ENCODE data around the gene TOP2A. TPM values are rescaled to one million over a fixed set of nuclear protein-coding genes. Genes with fewer than 3 reads are reported as not detected.
"Not testable (repeated sequence)": the region's sequence is repeated elsewhere in the genome, so short reads cannot be mapped to it uniquely, and the experiment has no call there.

TOP2A gene
- polyA plus RNA-seq, 1 experiment, result 53.5 TPM

GRCh38 chr17:40377832-40378231, 39.9 kb downstream of the TOP2A start:
- no peak for TF ChIP-seq CTCF (IDR thresholded peaks at IDR 0.05; ENCODE audit: low read depth, low read length)
- CTCF ChIA-PET, result interaction anchor here (0.6 kb wide), 3 partner anchors 9 to 247 kb away, joined by 3 to 4 read pairs (median 3); no protein-coding TSS in a partner anchor
- POLR2A ChIA-PET, result no interaction called here
- no peaks in the 10 kb centered on the region for H3K27me3 ChIP-seq (ENCODE audit: control insufficient read depth, insufficient read depth, low read length)
- no peak overlapping the region for H3K4me3 ChIP-seq (ENCODE audit: low read depth, low read length)
- DNase-seq (ENCODE audit: low read depth, low spot score), result no peak
- peaks cover 6% of the 10 kb centered on the region for H3K9me3 ChIP-seq (ENCODE audit: control insufficient read depth, insufficient read depth, low read length)
- no peak overlapping the region for H3K27ac ChIP-seq (ENCODE audit: low read depth, low read length)

- H3K27me3 ChIP-seq (ENCODE audit: control insufficient read depth, insufficient read depth, low read length); H3K4me3 ChIP-seq (ENCODE audit: low read depth, low read length); H3K27ac ChIP-seq (ENCODE audit: low read depth, low read length); CTCF ChIA-PET; H3K9me3 ChIP-seq (ENCODE audit: control insufficient read depth, insufficient read depth, low read length); POLR2A ChIA-PET; DNase-seq (ENCODE audit: low read depth, low spot score): not testable (repeated sequence)
Measured at GRCh38 chr17:40376541-40376940, 41.2 kb downstream of the TOP2A start.

GRCh38 chr17:40375786-40376185, 41.9 kb downstream of the TOP2A start:
- POLR2A ChIA-PET; H3K27ac ChIP-seq (ENCODE audit: low read depth, low read length); DNase-seq (ENCODE audit: low read depth, low spot score); H3K27me3 ChIP-seq (ENCODE audit: control insufficient read depth, insufficient read depth, low read length); H3K4me3 ChIP-seq (ENCODE audit: low read depth, low read length): not testable (repeated sequence)
- peaks cover 11% of the 10 kb centered on the region for H3K9me3 ChIP-seq (ENCODE audit: control insufficient read depth, insufficient read depth, low read length)
- CTCF ChIA-PET, result interaction anchor here (0.7 to 1.1 kb wide), 2 partner anchors 11 to 23 kb away, joined by 4 to 5 read pairs; partner anchors contain the start of gene GJD3

- ChIA-PET CTCF (interaction anchor here (0.7 to 1.1 kb wide), 4 partner anchors 10 to 101 kb away, joined by 3 to 5 read pairs (median 4); partner anchors contain the start of gene GJD3), POLR2A (no interaction called here)
- TF ChIP-seq CTCF (IDR thresholded peaks at IDR 0.05; ENCODE audit: low read depth, low read length), result no peak
Measured at GRCh38 chr17:40374821-40375498, 42.7 kb downstream of the TOP2A start.

GRCh38 chr17:40373999-40374398, 43.7 kb downstream of the TOP2A start:
- ChIA-PET CTCF (interaction anchor here (0.5 kb wide), 1 partner anchor 35 kb away, joined by 6 read pairs; no protein-coding TSS in a partner anchor), POLR2A (interaction anchor here (0.7 kb wide), 1 partner anchor 8 kb away, joined by 3 read pairs; no protein-coding TSS in a partner anchor)

More at GRCh38 chr17:40374821-40375498, 42.7 kb downstream of the TOP2A start:
- Histone ChIP-seq H3K4me3 (ENCODE audit: low read depth, low read length) (no peak overlapping the region), H3K27me3 (ENCODE audit: control insufficient read depth, insufficient read depth, low read length) (no peaks in the 10 kb centered on the region), H3K27ac (ENCODE audit: low read depth, low read length) (no peak overlapping the region), H3K9me3 (ENCODE audit: control insufficient read depth, insufficient read depth, low read length) (peaks cover 11% of the 10 kb centered on the region)
- no peak for DNase-seq (ENCODE audit: low read depth, low spot score)

More at GRCh38 chr17:40373999-40374398, 43.7 kb downstream of the TOP2A start:
- H3K9me3 ChIP-seq (ENCODE audit: control insufficient read depth, insufficient read depth, low read length), result peaks cover 11% of the 10 kb centered on the region
- TF ChIP-seq CTCF (IDR thresholded peaks at IDR 0.05; ENCODE audit: low read depth, low read length), result no peak
- no peak for DNase-seq (ENCODE audit: low read depth, low spot score)
- H3K27me3 ChIP-seq (ENCODE audit: control insufficient read depth, insufficient read depth, low read length), result no peaks in the 10 kb centered on the region
- H3K27ac ChIP-seq (ENCODE audit: low read depth, low read length), result no peak overlapping the region
- no peak overlapping the region for H3K4me3 ChIP-seq (ENCODE audit: low read depth, low read length)
